ENCODE data around the gene CDYL. TPM values are rescaled to one million over a fixed set of nuclear protein-coding genes. Genes with fewer than 3 reads are reported as not detected.

The CDYL gene
- total RNA-seq, 1 donor from 2014 or later: 40.5 TPM

- Histone ChIP-seq H3K4me3 (no peak overlapping the region), H3K4me1 (no peaks in the 10 kb centered on the region), H3K27me3 (ENCODE audit: low read depth) (no peaks in the 10 kb centered on the region), H3K9me3 (no peaks in the 10 kb centered on the region), H3K36me3 (peaks cover 33% of the 10 kb centered on the region), H3K27ac (no peak overlapping the region)
- intact Hi-C loops (cut with DNase I): no loop called here
- ATAC-seq (no peak), DNase-seq (no peak)
- TF ChIP-seq CTCF (IDR thresholded peaks at IDR 0.05): no peak
Observed at GRCh38 chr6:4890627-4891026, 114.4 kb downstream of the CDYL start.

- no peaks in the 10 kb centered on the region for H3K27me3 ChIP-seq (ENCODE audit: low read depth)
- no peak overlapping the region for H3K4me3 ChIP-seq
- no peak for TF ChIP-seq CTCF (IDR thresholded peaks at IDR 0.05)
- H3K4me1 ChIP-seq: no peaks in the 10 kb centered on the region
- intact Hi-C loops (cut with DNase I): no loop called here
- DNase-seq: no peak
- no peaks in the 10 kb centered on the region for H3K9me3 ChIP-seq
- H3K36me3 ChIP-seq: peaks cover 37% of the 10 kb centered on the region
- no peak for ATAC-seq
- H3K27ac ChIP-seq: no peak overlapping the region
Observed at GRCh38 chr6:4891141-4891540, 114.9 kb downstream of the CDYL start.

GRCh38 chr6:4892785-4893485 is 116.7 kb downstream of the CDYL start:
- H3K27ac ChIP-seq: no peak overlapping the region
- ATAC-seq (no peak), DNase-seq (no peak)
- no peaks in the 10 kb centered on the region for H3K27me3 ChIP-seq (ENCODE audit: low read depth)
- no peaks in the 10 kb centered on the region for H3K4me1 ChIP-seq
- H3K4me3 ChIP-seq: no peak overlapping the region
- H3K9me3 ChIP-seq: no peaks in the 10 kb centered on the region
- intact Hi-C loops (cut with DNase I): no loop called here
- TF ChIP-seq CTCF (IDR thresholded peaks at IDR 0.05): no peak
- peaks cover 50% of the 10 kb centered on the region for H3K36me3 ChIP-seq

DNA sequence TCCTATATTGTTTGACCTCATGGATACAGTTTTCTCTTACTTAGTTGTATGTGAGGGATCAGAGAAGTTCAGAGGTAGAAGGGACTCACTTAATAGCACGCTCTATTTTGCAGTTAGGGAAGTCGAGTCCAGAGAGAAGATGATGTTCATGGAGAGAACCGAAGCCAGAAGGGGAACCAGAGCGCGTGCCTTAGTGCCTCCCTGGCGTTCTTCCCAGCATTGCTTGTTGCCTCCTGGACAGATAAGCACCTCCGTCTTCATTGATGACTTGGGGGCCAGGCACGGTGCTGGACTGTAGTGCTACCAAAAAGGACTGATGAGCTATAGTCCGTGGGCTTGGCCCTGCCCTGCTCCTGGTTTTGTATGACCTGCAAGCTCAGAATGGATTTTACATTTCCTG is 117.8 kb downstream of the CDYL start:
- no peaks in the 10 kb centered on the region for H3K27me3 ChIP-seq (ENCODE audit: low read depth)
- no peak overlapping the region for H3K27ac ChIP-seq
- no peaks in the 10 kb centered on the region for H3K9me3 ChIP-seq
- H3K4me3 ChIP-seq: no peak overlapping the region
- H3K4me1 ChIP-seq: no peaks in the 10 kb centered on the region
- DNase-seq (no peak), ATAC-seq (no peak)
- TF ChIP-seq CTCF (IDR thresholded peaks at IDR 0.05): no peak
- intact Hi-C loops (cut with DNase I): no loop called here
- H3K36me3 ChIP-seq: peaks cover 50% of the 10 kb centered on the region

DNA sequence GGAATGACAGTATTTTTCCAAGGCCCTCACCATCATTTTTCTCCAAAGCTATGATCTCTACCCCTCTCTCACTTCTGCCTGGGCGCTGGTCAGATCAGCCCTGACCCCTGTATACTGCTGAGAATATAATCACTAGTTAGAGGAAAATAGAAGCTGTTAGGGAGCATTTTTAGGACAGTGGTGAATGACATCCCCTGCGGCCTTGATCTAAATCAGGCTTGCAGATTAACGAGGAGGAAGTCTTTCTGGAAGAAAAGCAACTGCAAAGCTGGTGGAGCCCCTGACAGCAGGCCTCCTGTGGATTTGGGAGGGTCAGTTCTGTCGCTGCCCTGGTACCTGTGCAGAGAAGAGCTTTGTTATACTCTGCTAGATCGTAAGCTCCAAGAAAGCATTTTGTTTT is 119.8 kb downstream of the CDYL start:
- H3K27me3 ChIP-seq (ENCODE audit: low read depth): no peaks in the 10 kb centered on the region
- no peaks in the 10 kb centered on the region for H3K9me3 ChIP-seq
- DNase-seq (no peak), ATAC-seq (no peak)
- H3K4me3 ChIP-seq: no peak overlapping the region
- H3K4me1 ChIP-seq: peaks cover 1% of the 10 kb centered on the region
- no peak overlapping the region for H3K27ac ChIP-seq
- no peak for TF ChIP-seq CTCF (IDR thresholded peaks at IDR 0.05)
- peaks cover 50% of the 10 kb centered on the region for H3K36me3 ChIP-seq
- intact Hi-C loops (cut with DNase I): no loop called here
